Measurements from ENCODE around the gene SCRT2. TPM values are rescaled to one million over a fixed set of nuclear protein-coding genes. Genes with fewer than 3 reads are reported as not detected.

SCRT2 gene
- total and polyA plus RNA-seq, 9 of the 15 experiments (the other 6 are each of a cell fraction or from before 2014, with no cell fraction given), result 0.04 to 0.75 (median 0.13) TPM; not detected in 2

DNA sequence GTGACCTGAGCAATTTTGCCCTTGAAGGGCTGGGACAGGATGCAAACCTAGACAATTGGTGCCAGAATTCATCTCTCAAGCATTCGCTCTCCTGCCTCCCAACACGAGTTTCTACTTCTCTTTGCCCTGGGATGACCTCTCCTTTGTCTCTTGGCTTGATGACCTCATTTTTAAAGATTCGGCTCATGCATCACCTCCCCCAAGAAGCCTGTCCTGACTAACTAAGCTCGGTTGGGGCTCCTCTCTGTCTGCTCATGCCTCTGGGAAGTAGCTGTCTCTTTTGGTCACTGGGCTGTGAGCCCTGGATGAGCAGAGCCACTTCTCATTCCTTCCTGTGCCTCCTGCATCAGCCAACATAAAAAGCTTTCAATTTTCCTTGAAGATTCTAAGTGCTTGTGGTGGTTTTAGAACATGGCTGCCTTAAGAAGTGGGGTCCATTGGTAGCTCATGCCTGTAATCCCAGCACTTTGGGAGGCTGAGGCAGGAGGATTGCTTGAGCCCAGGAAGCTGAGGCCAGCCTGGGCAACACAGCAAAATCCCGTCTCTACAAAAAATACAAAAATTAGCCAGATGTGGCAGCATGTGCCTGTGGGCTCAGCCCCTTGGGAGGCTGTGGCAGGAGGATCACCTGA is 54.4 kb downstream of the SCRT2 start (continued):
- no peak for TF ChIP-seq EP400 (IDR thresholded peaks at IDR 0.05)
- TF ChIP-seq SRSF9 (IDR thresholded peaks at IDR 0.05; ENCODE audit: borderline replicate concordance, low read depth, low read length), result no peak
- TF ChIP-seq ZNF431 (CRISPR knock-in tag; IDR thresholded peaks at IDR 0.05), result no peak
- TF ChIP-seq JUND (IDR thresholded peaks at IDR 0.05; ENCODE audit: borderline replicate concordance, low read depth, low read length), result peak; percentile 70
- peak; percentile 73; the same call in 2 of the 3 replicates for TF ChIP-seq JUND (tag; IDR thresholded peaks at IDR 0.05; ENCODE audit: borderline replicate concordance, low read depth, low read length)
- no peak for TF ChIP-seq HNRNPUL1 (IDR thresholded peaks at IDR 0.05; ENCODE audit: low read length)
- TF ChIP-seq ZC3H8 (IDR thresholded peaks at IDR 0.05), result no peak
- TF ChIP-seq, protein P1, sequence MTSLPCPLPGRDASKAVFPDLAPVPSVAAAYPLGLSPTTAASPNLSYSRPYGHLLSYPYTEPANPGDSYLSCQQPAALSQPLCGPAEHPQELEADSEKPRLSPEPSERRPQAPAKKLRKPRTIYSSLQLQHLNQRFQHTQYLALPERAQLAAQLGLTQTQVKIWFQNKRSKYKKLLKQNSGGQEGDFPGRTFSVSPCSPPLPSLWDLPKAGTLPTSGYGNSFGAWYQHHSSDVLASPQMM (CRISPR knock-in tag; IDR thresholded peaks at IDR 0.05), result no peak

DNA sequence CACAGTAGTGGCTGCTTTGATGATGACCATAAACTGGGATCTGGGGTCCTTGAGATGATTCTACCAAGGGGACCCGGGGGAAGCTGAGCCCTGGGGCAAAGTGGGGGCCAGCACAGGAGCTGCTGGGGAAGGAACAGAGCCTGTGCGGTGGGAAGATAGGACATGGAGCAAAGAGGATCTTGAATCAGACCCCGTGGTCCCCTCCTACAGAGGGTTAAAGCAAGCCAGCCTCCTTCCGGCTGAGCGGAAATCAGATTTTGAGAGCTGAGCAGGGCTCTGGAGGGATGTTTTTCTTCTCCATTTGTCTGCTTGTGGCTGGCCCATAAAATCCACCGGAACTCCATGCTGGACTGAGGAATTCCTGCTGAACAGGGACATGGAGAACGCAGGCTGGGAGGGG is 55.4 kb downstream of the SCRT2 start:
- 12% methylated on average over 6 of the region's 7 CpGs for WGBS (ENCODE audit: insufficient coverage, low coverage, missing lambda C conversion rate)
- no peaks in the 10 kb centered on the region for H4K20me1 ChIP-seq (replicated peaks; ENCODE audit: control insufficient read depth, insufficient read depth, low read length)
- DNase-seq (ENCODE audit: extremely low read depth in 1 of 4, low spot score in 3 of 4) (no peak), ATAC-seq (no peak), FAIRE-seq (no peak)
- H3K79me2 ChIP-seq (ENCODE audit: control insufficient read depth, insufficient read depth, low read length), result no peaks in the 10 kb centered on the region
- intact Hi-C loops (cut with micrococcal nuclease), result no loop called here
- no peak overlapping the region for H3K27ac ChIP-seq (ENCODE audit: extremely low read depth, low read depth, low read length)
- H3K9ac ChIP-seq (ENCODE audit: insufficient read depth in 1 of 2, low read depth in 2 of 2, low read length in 2 of 2), result no peak overlapping the region; a peak in 1 of 4 replicates
- ChIA-PET CTCF (ENCODE audit: low intra/inter-chr PET ratio) (no interaction called here), POLR2A (no interaction called here)
- no peaks in the 10 kb centered on the region for H3K36me3 ChIP-seq (ENCODE audit: control insufficient read depth, insufficient read depth, low read length)
- no peak overlapping the region for H2AFZ ChIP-seq (ENCODE audit: low read depth, low read length)
- H3K4me3 ChIP-seq, result no peak overlapping the region
- H3K9me1 ChIP-seq (ENCODE audit: control insufficient read depth, insufficient read depth, low read length), result no peaks in the 10 kb centered on the region
- no TSS peak for BruUV-seq (replicated peaks)
- H3K9me3 ChIP-seq (replicated peaks; ENCODE audit: control insufficient read depth, insufficient read depth, low read depth, low read length), result no peaks in the 10 kb centered on the region
- peaks cover 4 to 7% of the 10 kb centered on the region in 2 experiments; a peak in 2 of 5 replicates for H3K4me1 ChIP-seq (replicated peaks in 1 of 2; ENCODE audit: control insufficient read depth in 2 of 2, insufficient read depth in 2 of 2, low read length in 2 of 2)
- H3K4me2 ChIP-seq (ENCODE audit: insufficient read depth, low read length), result no peak overlapping the region
- H3K27me3 ChIP-seq (ENCODE audit: control insufficient read depth in 2 of 2, insufficient read depth in 2 of 2, low read length in 2 of 2), result no peaks in the 10 kb centered on the region
- in situ Hi-C loops (cut with MboI), result no loop called here
- no peak for TF ChIP-seq TBL1XR1 (IDR thresholded peaks at IDR 0.05; ENCODE audit: low read length in 2 of 2)
- TF ChIP-seq, protein P2, sequence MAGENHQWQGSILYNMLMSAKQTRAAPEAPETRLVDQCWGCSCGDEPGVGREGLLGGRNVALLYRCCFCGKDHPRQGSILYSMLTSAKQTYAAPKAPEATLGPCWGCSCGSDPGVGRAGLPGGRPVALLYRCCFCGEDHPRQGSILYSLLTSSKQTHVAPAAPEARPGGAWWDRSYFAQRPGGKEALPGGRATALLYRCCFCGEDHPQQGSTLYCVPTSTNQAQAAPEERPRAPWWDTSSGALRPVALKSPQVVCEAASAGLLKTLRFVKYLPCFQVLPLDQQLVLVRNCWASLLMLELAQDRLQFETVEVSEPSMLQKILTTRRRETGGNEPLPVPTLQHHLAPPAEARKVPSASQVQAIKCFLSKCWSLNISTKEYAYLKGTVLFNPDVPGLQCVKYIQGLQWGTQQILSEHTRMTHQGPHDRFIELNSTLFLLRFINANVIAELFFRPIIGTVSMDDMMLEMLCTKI (IDR thresholded peaks at IDR 0.05; ENCODE audit: partially characterized antibody), result no peak
- no peak for TF ChIP-seq ZNF644 (tag; IDR thresholded peaks at IDR 0.05; ENCODE audit: low read depth)
- no peak for TF ChIP-seq ZFP30 (CRISPR knock-in tag; IDR thresholded peaks at IDR 0.05; ENCODE audit: borderline replicate concordance)
- no peak for TF ChIP-seq EP300 (IDR thresholded peaks at IDR 0.05; ENCODE audit: low read length)
- TF ChIP-seq HOXB6 (CRISPR knock-in tag; IDR thresholded peaks at IDR 0.05; ENCODE audit: borderline replicate concordance), result no peak
- no peak for TF ChIP-seq KAT8 (IDR thresholded peaks at IDR 0.05; ENCODE audit: low read depth)
- no peak for TF ChIP-seq ZNF77 (CRISPR knock-in tag; IDR thresholded peaks at IDR 0.05)
- no peak for TF ChIP-seq ZNF282 (CRISPR knock-in tag; IDR thresholded peaks at IDR 0.05)
- TF ChIP-seq ETV5 (CRISPR knock-in tag; IDR thresholded peaks at IDR 0.05; ENCODE audit: low read depth), result no peak
- no peak for TF ChIP-seq ZNF668 (CRISPR knock-in tag; IDR thresholded peaks at IDR 0.05)
- TF ChIP-seq, protein P3, sequence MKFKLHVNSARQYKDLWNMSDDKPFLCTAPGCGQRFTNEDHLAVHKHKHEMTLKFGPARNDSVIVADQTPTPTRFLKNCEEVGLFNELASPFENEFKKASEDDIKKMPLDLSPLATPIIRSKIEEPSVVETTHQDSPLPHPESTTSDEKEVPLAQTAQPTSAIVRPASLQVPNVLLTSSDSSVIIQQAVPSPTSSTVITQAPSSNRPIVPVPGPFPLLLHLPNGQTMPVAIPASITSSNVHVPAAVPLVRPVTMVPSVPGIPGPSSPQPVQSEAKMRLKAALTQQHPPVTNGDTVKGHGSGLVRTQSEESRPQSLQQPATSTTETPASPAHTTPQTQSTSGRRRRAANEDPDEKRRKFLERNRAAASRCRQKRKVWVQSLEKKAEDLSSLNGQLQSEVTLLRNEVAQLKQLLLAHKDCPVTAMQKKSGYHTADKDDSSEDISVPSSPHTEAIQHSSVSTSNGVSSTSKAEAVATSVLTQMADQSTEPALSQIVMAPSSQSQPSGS (CRISPR knock-in tag; IDR thresholded peaks at IDR 0.05), result no peak
- TF ChIP-seq ZNF583 (CRISPR knock-in tag; IDR thresholded peaks at IDR 0.05), result no peak
- TF ChIP-seq EZH2 (IDR thresholded peaks at IDR 0.05; ENCODE audit: borderline replicate concordance, low read depth, low read length), result no peak

All from K562 (cell line).